Activated naive CD8-positive, alpha-beta T cell treated with anti-CD3 and anti-CD28 coated beads for 36 hours (primary cell): ENCODE measurements around the gene SCN2A. TPM values are rescaled to one million over a fixed set of nuclear protein-coding genes. Genes with fewer than 3 reads are reported as not detected.
A peak's percentile ranks its signal among the peaks of the same experiment; 100 is the strongest.
"Not testable (repeated sequence)": the region's sequence is repeated elsewhere in the genome, so short reads cannot be mapped to it uniquely, and the experiment has no call there.

Experiments
- DNase-seq: peaks from one replicate; pipeline ENCODE4 v3.0.0; 2021
- H3K27ac Mint-ChIP-seq: one replicate; pipeline ENCODE4 v1.8.0; 2022; ENCODE audit warnings: mild to moderate bottlenecking, moderate library complexity, mixed read lengths
- H3K27me3 Mint-ChIP-seq: one replicate; pipeline ENCODE4 v1.8.0; 2022; ENCODE audit warnings: mild to moderate bottlenecking, mixed read lengths
- H3K36me3 Mint-ChIP-seq: one replicate; pipeline ENCODE4 v1.8.0; 2021; ENCODE audit warnings: mild to moderate bottlenecking, mixed read lengths
- H3K4me1 Mint-ChIP-seq: one replicate; pipeline ENCODE4 v1.8.0; 2021; ENCODE audit warnings: mixed read lengths
- H3K4me3 Mint-ChIP-seq: one replicate; pipeline ENCODE4 v1.8.0; 2022; ENCODE audit warnings: mild to moderate bottlenecking, moderate library complexity, mixed read lengths
- H3K9me3 Mint-ChIP-seq: one replicate; pipeline ENCODE4 v1.8.0; 2022; ENCODE audit warnings: mixed read lengths
- total RNA-seq, 2 experiments: library from RNA; stranded (reverse); gene quantifications; one replicate each; pipeline ENCODE4 v1.2.3, GENCODE V29; 2021

Gene SCN2A
- total RNA-seq, 2 experiments from 2014 or later = 0.04 to 0.06 TPM

DNA sequence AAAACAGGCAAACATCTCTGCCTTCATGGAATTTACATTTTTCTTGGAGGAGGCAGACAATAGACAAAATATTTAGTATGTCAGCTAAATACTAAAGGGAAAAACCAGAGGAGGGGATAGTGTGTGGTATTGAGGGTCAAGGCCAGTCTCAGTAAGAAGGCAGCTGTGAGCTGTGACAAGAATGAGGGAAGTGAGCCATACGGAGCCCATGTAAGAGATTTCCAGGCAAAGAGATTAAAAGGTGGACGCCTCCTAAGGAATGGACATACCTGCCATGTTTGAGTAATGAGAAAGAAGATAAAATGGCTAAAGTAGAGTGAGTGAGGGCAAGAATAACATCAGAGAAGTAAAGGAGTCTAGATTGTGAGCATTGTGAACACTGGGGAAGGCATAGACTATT is 2.2 kb upstream of the SCN2A start:
- Mint-ChIP-seq H3K27me3 (no peaks in the 10 kb centered on the region), H3K4me3 (no peak overlapping the region), H3K36me3 (no peaks in the 10 kb centered on the region), H3K27ac (no peak overlapping the region), H3K9me3 (no peaks in the 10 kb centered on the region), H3K4me1 (no peaks in the 10 kb centered on the region)
- no peak for DNase-seq

DNA sequence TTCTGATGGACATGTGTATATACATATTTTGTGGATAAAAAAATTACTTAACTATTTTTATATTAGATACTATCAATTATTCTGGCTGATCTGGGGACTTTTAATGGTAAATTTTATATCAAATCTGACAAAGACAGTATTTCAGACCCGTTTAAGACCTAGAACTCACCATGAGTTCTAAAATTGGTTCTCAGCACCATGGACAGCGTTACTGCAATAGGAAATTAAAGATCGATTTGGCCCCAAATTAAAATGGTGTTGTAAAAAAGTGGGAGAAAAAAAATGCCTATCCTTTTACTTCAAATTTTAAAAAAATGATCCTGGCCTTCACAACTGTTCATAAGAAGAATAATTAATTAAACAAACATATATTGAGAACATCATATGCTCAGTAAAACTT is 919 bp upstream of the SCN2A start:
- H3K4me1 Mint-ChIP-seq = no peaks in the 10 kb centered on the region
- H3K27me3 Mint-ChIP-seq = no peaks in the 10 kb centered on the region
- no peak overlapping the region for H3K4me3 Mint-ChIP-seq
- no peak overlapping the region for H3K27ac Mint-ChIP-seq
- no peaks in the 10 kb centered on the region for H3K36me3 Mint-ChIP-seq
- H3K9me3 Mint-ChIP-seq = no peaks in the 10 kb centered on the region
- DNase-seq = no peak

DNA sequence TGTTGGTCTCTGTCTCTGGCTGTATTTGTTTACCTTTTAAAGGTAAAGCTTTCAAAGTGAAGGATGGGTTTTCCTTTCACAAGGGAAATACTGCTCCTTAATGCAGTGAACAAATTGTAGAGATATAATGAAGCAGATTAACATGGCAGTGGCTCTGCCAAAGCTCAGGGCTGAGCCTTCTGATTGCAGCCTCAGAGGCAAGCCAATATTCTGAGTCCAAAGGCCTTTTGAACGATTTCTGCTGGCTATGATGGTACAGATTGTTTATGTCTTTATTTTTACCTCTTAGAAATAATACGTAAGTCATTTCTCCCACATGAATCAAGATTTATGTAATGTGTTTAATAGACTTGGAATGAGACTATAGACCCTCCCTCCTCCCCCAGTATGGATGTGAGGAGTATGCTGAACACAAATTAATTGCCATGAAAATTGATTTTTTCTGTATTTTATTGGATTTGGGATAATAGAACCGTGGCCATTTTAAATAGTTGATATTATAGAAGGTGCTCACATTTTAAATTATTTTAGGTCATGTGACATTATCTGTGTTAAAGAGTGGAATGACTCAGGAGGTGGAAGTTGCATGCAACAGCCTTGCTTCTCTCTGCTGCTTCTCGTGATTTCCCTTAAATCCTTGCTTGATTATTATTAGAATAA is 772 bp downstream of the SCN2A start:
- no peak overlapping the region for H3K27ac Mint-ChIP-seq

DNA sequence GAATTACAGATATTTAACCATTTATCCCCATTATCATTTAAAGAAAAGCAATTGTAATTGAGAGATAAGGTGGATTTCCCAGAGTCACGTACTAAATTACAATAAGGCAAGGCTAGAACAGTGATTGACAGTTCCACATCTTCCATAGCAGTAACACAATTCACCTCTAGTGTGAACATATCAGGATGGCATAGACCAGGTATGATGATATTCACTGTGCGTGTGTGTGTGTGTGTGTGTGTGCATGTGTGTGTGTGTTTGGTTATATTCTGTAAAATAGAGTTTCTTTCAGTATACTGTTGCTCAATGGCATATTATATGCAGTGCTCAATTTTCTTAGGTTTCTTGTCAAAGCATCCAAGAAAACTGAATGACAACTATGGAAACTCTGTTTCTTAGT is 1.7 kb downstream of the SCN2A start:
- Mint-ChIP-seq H3K27ac (no peak overlapping the region), H3K36me3 (no peaks in the 10 kb centered on the region), H3K4me1 (no peaks in the 10 kb centered on the region), H3K9me3 (no peaks in the 10 kb centered on the region), H3K27me3 (no peaks in the 10 kb centered on the region), H3K4me3 (no peak overlapping the region)
- no peak for DNase-seq

More for the DNA sequence above, 772 bp downstream of the SCN2A start:
- DNase-seq = no peak
- Mint-ChIP-seq H3K4me3 (no peak overlapping the region), H3K36me3 (no peaks in the 10 kb centered on the region), H3K9me3 (no peaks in the 10 kb centered on the region), H3K4me1 (no peaks in the 10 kb centered on the region), H3K27me3 (no peaks in the 10 kb centered on the region)

DNA sequence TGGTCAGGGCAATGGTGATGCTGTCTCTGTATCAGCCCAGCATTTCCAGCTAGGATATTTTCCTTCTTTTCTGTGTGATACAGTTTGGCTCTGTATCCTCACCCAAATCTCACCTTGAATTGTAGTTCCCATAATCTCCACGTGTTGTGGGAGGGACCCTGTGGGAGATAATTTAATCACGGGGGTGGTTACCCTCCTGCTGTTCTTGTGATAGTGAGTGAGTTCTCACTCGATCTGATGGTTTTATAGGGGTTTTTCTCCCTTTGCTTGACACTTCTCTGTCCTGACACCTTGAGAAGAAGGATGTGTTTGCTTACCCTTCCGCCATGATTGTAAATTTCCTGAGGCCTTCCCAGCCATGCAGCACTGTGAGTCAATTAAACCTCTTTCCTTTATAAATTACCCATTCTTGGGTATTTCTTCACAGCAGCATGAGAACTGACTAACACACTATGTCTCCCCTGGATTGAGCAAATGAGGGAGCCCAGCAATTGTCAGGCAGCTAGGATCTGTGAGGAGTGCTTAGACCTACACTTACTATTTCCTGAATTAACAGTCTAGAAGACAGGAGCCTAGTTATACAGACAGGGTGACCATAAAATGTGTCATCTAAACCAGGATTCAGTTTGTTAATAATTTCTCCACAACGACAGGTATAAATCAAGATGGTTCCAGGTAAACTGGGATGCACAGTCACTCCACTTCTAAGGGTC is 6.0 kb downstream of the SCN2A start:
- DNase-seq = no peak
- H3K4me3 Mint-ChIP-seq = no peak overlapping the region
- H3K9me3 Mint-ChIP-seq = no peaks in the 10 kb centered on the region
- no peaks in the 10 kb centered on the region for H3K36me3 Mint-ChIP-seq
- no peaks in the 10 kb centered on the region for H3K4me1 Mint-ChIP-seq
- H3K27ac Mint-ChIP-seq = no peak overlapping the region
- H3K27me3 Mint-ChIP-seq = no peaks in the 10 kb centered on the region

DNA sequence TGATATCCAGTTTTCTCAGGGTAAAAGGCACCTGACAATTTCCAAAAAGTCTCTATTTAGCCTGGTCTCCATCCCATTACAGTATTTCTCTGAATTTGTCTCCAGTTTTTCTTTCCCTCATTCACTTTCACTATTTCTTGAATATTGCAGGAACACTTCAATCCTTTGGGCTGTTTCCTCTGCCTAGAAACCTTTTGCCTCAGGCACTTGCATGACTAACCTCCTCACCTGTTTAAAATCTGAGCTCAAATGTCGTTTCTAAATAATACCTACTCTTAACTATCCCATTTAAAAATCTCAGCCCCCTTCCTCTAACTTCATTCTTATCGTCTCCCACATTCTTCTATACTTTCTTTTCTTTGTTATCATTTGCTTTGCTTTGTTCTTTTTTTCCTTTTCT is 9.0 kb downstream of the SCN2A start:
- H3K9me3 Mint-ChIP-seq = no peaks in the 10 kb centered on the region
- H3K4me3 Mint-ChIP-seq = no peak overlapping the region
- H3K27ac Mint-ChIP-seq = no peak overlapping the region
- no peak for DNase-seq
- H3K36me3 Mint-ChIP-seq = no peaks in the 10 kb centered on the region
- H3K4me1 Mint-ChIP-seq = no peaks in the 10 kb centered on the region
- H3K27me3 Mint-ChIP-seq = peaks cover 20% of the 10 kb centered on the region

DNA sequence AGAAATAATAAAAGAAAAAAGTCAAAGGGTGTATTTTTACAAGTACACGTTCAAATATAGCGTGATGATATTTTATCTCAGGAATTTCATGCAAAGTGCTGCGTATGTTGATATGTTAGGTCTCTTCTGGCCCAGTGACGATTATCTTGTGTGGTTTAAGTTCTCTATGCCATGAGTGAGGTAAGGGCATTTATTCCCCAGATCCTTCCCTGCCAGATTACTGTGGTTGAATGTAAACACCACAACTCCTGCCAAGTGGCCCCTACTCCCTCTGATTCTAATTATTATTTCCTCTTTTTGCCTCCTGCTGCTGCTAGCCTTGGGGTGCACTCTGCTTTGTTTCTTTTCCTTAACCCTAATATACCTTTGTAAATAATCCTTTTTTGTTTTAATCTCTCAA is 12.2 kb downstream of the SCN2A start:
- Mint-ChIP-seq H3K27me3 (peaks cover 24% of the 10 kb centered on the region), H3K4me1 (no peaks in the 10 kb centered on the region), H3K4me3 (no peak overlapping the region), H3K9me3 (no peaks in the 10 kb centered on the region), H3K27ac (no peak overlapping the region), H3K36me3 (no peaks in the 10 kb centered on the region)
- no peak for DNase-seq

DNA sequence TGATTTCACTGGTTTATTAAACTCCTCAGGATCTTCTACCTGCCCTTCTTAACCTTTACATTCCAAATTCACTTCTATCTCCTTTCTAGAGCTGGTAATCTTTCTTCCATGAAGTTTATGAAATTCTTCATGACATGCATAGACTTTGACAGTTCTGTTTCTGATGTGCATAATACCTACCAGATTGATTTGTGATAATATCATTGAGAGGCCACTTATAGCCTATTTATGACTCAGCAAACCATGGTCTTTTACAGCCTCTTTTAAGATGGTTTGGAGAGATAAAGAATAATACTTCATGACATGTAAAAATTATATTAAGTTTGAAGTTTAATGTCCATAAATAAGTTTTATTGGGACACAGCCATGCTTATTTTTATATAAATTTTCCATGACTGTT is 14.0 kb downstream of the SCN2A start:
- H3K4me3 Mint-ChIP-seq = no peak overlapping the region
- H3K27ac Mint-ChIP-seq = no peak overlapping the region
- H3K27me3 Mint-ChIP-seq = peaks cover 28% of the 10 kb centered on the region
- H3K9me3 Mint-ChIP-seq = peaks cover 2% of the 10 kb centered on the region
- no peaks in the 10 kb centered on the region for H3K36me3 Mint-ChIP-seq
- no peak for DNase-seq
- H3K4me1 Mint-ChIP-seq = no peaks in the 10 kb centered on the region

DNA sequence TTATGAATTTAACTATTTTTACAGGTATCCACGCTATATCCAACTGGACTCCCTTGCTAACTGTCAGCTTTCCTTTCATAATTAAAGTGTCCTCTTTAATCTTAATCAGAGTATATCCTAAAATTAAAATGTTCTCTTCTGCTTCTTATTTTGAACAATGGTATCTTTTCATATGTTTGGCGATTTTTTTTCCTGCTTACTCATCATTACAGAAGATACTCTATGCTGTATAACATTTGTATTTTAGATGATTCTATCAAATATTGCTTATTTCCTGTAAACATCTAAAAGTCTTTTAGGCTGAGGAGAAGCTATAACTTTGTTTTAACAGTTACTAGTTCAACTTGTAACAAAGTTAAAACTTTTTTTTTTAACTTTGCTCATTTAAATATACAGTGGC is 17.4 kb downstream of the SCN2A start:
- Mint-ChIP-seq H3K4me3 (no peak overlapping the region), H3K27ac (no peak overlapping the region), H3K36me3 (no peaks in the 10 kb centered on the region), H3K9me3 (peaks cover 2% of the 10 kb centered on the region), H3K27me3 (peaks cover 24% of the 10 kb centered on the region), H3K4me1 (no peaks in the 10 kb centered on the region)
- DNase-seq = no peak

DNA sequence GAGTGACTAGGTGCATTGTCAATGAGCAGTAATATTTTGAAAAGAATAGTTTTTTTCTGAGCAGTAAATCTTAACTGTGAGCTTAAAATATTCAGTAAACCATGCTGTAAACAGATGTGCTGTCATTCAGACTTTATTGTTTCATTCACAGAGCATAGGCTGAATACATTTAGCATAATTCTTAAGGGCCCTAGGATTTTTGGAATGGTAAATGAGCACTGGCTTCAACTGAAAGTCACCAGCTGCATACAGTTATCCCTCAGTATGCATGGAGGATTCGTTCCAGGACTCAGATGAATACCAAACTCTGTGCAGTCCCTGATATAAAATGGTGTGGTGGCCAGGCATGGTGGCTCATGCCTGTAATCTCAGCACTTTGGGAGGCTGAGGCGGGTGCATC is 21.1 kb downstream of the SCN2A start:
- H3K4me1 Mint-ChIP-seq, H3K36me3 Mint-ChIP-seq, H3K27ac Mint-ChIP-seq, H3K4me3 Mint-ChIP-seq, DNase-seq, H3K9me3 Mint-ChIP-seq: not testable (repeated sequence)
- peaks cover 32% of the 10 kb centered on the region for H3K27me3 Mint-ChIP-seq

DNA sequence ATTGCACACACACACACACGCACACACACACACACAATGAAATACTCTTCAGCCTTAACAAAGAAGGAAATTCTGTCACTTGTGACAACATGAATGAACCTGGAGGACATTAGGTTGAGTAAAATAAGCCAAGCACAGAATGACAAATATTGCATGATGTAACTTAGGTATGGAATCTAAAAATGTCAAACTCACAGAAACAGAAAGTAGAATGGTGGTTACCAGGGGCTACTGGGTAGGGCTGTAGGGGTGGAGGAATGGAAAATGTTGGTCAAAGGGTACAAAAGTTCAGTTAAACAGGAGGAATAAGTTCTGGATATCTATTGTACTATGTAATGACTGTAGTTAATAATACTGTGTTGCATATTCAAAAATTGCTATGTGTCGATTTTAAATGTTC is 29.5 kb downstream of the SCN2A start:
- Mint-ChIP-seq H3K4me3 (no peak overlapping the region), H3K27me3 (peaks cover 19% of the 10 kb centered on the region), H3K27ac (peak overlapping the region; percentile 89), H3K9me3 (peaks cover 5% of the 10 kb centered on the region), H3K4me1 (peaks cover 26% of the 10 kb centered on the region), H3K36me3 (peaks cover 2% of the 10 kb centered on the region)
- DNase-seq = peak; percentile 53

DNA sequence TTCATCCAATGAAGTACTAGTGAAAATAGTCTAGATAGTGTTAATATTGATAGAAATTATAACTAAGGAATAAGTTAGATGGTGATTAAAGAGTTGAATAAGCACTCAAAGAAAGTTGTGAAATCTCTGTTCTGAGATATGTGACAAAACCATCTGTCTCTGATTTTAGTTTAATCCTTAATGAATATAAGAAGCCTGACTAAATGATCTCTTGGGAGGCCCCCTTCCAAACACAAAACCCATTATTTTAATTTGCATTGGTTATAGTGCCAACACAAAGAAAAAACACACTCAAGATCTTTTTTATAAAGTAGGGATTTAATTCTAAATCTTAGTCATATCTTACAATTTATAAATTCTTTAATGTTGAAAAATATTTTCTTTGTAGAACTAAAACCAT is 34.0 kb downstream of the SCN2A start:
- H3K36me3 Mint-ChIP-seq = peaks cover 9% of the 10 kb centered on the region

DNA sequence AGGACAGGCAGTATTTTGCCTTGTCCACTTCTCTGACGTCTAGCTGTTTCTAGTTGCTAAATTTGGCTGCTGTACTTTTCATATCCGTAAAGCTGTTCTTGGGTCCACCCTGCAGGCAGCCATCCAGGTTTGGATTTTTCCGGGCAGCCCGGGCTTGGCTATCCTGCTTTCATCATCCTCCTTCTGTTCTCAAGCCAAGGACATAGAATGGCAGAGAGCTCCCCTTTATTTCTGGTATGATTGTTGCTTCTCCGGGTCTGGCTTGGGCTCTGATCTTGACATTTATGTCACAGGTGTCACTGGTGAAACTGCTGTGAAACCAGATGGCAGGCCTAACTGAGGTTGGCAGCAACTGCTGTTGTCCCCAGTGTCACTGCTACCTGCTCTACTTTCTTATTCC is 35.5 kb downstream of the SCN2A start:
- no peak overlapping the region for H3K4me3 Mint-ChIP-seq
- H3K36me3 Mint-ChIP-seq = peaks cover 18% of the 10 kb centered on the region
- peaks cover 13% of the 10 kb centered on the region for H3K9me3 Mint-ChIP-seq
- no peak overlapping the region for H3K27ac Mint-ChIP-seq
- H3K27me3 Mint-ChIP-seq = peaks cover 8% of the 10 kb centered on the region
- peaks cover 38% of the 10 kb centered on the region for H3K4me1 Mint-ChIP-seq
- DNase-seq = no peak

More for the DNA sequence above, 34.0 kb downstream of the SCN2A start:
- peaks cover 8% of the 10 kb centered on the region for H3K27me3 Mint-ChIP-seq
- peak overlapping the region; percentile 79 for H3K27ac Mint-ChIP-seq
- no peak for DNase-seq
- peaks cover 6% of the 10 kb centered on the region for H3K9me3 Mint-ChIP-seq
- no peak overlapping the region for H3K4me3 Mint-ChIP-seq
- peaks cover 42% of the 10 kb centered on the region for H3K4me1 Mint-ChIP-seq

DNA sequence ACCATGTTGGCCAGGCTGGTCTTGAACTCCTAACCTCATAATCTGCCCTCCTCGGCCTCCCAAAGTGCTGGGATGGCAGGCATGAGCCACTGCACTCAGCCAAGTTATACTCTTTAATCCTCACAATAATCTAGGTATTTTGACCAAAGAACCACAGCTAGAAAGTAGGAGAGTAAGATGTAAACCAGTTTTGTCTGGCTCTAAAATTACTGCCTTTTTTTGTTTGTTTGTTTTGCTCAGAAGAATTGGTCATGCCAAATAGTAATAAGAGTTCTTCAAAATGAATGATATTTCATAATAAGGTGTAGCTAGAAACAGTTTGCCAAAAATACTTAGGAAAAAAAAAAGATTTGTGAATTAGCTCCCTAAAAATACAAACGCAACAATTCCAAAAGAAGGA is 36.7 kb downstream of the SCN2A start:
- no peak overlapping the region for H3K4me3 Mint-ChIP-seq
- H3K9me3 Mint-ChIP-seq = peaks cover 14% of the 10 kb centered on the region
- H3K27ac Mint-ChIP-seq = no peak overlapping the region
- H3K27me3 Mint-ChIP-seq = peaks cover 8% of the 10 kb centered on the region
- DNase-seq = no peak
- H3K4me1 Mint-ChIP-seq = peaks cover 34% of the 10 kb centered on the region
- peaks cover 20% of the 10 kb centered on the region for H3K36me3 Mint-ChIP-seq

DNA sequence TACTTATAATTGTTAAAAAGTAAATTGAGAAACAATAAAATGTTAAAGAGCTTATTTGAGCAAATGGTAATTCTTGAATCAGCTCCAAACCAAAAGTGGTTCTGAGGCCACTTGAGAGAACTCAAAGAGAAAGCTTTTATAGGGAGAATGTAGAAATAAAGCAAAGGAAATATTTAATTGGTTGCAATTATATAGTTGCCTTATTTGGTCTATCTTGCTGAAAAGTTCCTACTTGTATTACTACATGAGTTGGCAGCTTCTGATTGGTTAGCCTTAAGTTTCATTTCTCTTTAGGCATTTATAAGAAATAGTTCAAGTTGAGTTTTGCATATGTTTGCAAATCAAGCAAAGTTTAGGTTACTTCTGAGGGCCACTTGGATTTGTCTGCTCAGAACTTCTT is 38.1 kb downstream of the SCN2A start:
- Mint-ChIP-seq H3K27me3 (peaks cover 8% of the 10 kb centered on the region), H3K9me3 (peaks cover 14% of the 10 kb centered on the region), H3K4me3 (no peak overlapping the region)

More for the DNA sequence above, 38.1 kb downstream of the SCN2A start:
- H3K27ac Mint-ChIP-seq = peak overlapping the region; percentile 96
- DNase-seq = no peak
- peaks cover 20% of the 10 kb centered on the region for H3K36me3 Mint-ChIP-seq
- H3K4me1 Mint-ChIP-seq = peaks cover 34% of the 10 kb centered on the region
